GM06990 (cell line): ENCODE measurements around the gene VTN.

Experiments
- DNase-seq: peaks from one replicate; pipeline ENCODE4 v3.0.0-alpha.2; 2011; ENCODE audit not compliant: insufficient read length; ENCODE audit errors: extremely low read depth
- H3K27me3 ChIP-seq: replicated peaks from 2 replicates; pipeline ENCODE4 v1.6.0; 2011; ENCODE audit warnings: low read length; ENCODE audit not compliant: control insufficient read depth, insufficient read depth
- H3K36me3 ChIP-seq: 2 replicates; pipeline ENCODE4 v1.5.1; 2011; ENCODE audit warnings: low read length; ENCODE audit not compliant: control insufficient read depth, insufficient read depth
- H3K4me3 ChIP-seq: replicated peaks from 2 replicates; pipeline ENCODE4 v1.5.1; 2011; ENCODE audit warnings: low read depth, mild to moderate bottlenecking, control low read depth, low read length
- CTCF ChIP-seq: IDR thresholded peaks from 2 replicates; pipeline ENCODE4 v1.5.1; 2011; ENCODE audit warnings: low read length, control low read depth, mild to moderate bottlenecking, inconsistent platforms; ENCODE audit not compliant: insufficient read depth, poor library complexity, severe bottlenecking

The VTN gene

GRCh38 chr17:28370035-28370743, at the start of gene VTN:
Gene VTN, minus strand, starts transcription at chr17:28370307. Its CDS starts 104 bp downstream, at chr17:28370203.
- DNase-seq: no peak
- Histone ChIP-seq H3K4me3 (peak within 1 kb of the TSS; percentile 86), H3K27me3 (no peaks in the 10 kb centered on the region), H3K36me3 (no peaks in the 10 kb centered on the region)
- no peak for TF ChIP-seq CTCF

- DNase-seq: no peak
- no peaks in the 10 kb centered on the region for H3K27me3 ChIP-seq
- no peaks in the 10 kb centered on the region for H3K36me3 ChIP-seq
- no peak overlapping the region for H3K4me3 ChIP-seq
- peak; percentile 90 for TF ChIP-seq CTCF
Measured at GRCh38 chr17:28416703-28417311, 46.7 kb upstream of the VTN start.

- no peak for TF ChIP-seq CTCF
- no peaks in the 10 kb centered on the region for H3K36me3 ChIP-seq
- no peak overlapping the region for H3K4me3 ChIP-seq
- DNase-seq: no peak
- H3K27me3 ChIP-seq: no peaks in the 10 kb centered on the region
Measured at GRCh38 chr17:28415886-28416285, 45.8 kb upstream of the VTN start.

- Histone ChIP-seq H3K4me3 (no peak overlapping the region), H3K27me3 (no peaks in the 10 kb centered on the region), H3K36me3 (no peaks in the 10 kb centered on the region)
- no peak for DNase-seq
- TF ChIP-seq CTCF: no peak
Measured at GRCh38 chr17:28413804-28414203, 43.7 kb upstream of the VTN start.

- Histone ChIP-seq H3K27me3 (no peaks in the 10 kb centered on the region), H3K4me3 (no peak overlapping the region), H3K36me3 (no peaks in the 10 kb centered on the region)
- DNase-seq: no peak
- no peak for TF ChIP-seq CTCF
Measured at GRCh38 chr17:28412099-28412498, 42.0 kb upstream of the VTN start.

GRCh38 chr17:28407974-28408306, 37.8 kb upstream of the VTN start:
- DNase-seq: no peak
- H3K27me3 ChIP-seq: no peaks in the 10 kb centered on the region

More at GRCh38 chr17:28407974-28408306, 37.8 kb upstream of the VTN start:
- Histone ChIP-seq H3K4me3 (no peak overlapping the region), H3K36me3 (no peaks in the 10 kb centered on the region)
- TF ChIP-seq CTCF: no peak
